ENCODE results near the gene RAB11FIP3. TPM values are rescaled to one million over a fixed set of nuclear protein-coding genes. Genes with fewer than 3 reads are reported as not detected.

Gene RAB11FIP3
- total RNA-seq, 1 experiment from 2014 or later, result 35.8 TPM

GRCh38 chr16:549544-550263, 124.3 kb downstream of the RAB11FIP3 start:
- Mint-ChIP-seq H3K36me3 (ENCODE audit: insufficient read depth, unreplicated experiment) (peaks cover 5% of the 10 kb centered on the region), H3K9me3 (ENCODE audit: unreplicated experiment) (no peaks in the 10 kb centered on the region), H3K4me1 (ENCODE audit: low read depth, unreplicated experiment) (no peaks in the 10 kb centered on the region), H3K27ac (ENCODE audit: unreplicated experiment) (no peak overlapping the region), H3K27me3 (ENCODE audit: insufficient read depth, unreplicated experiment) (no peaks in the 10 kb centered on the region), H3K4me3 (ENCODE audit: unreplicated experiment) (no peak overlapping the region)
- CTCF ChIA-PET, result no interaction called here
- POLR2A ChIA-PET, result no interaction called here
- Histone ChIP-seq H3K36me3 (ENCODE audit: control insufficient read depth, insufficient read depth, low read length) (peaks cover 2% of the 10 kb centered on the region), H3K9me3 (no peaks in the 10 kb centered on the region), H3K4me3 (ENCODE audit: low read depth, low read length) (no peak overlapping the region), H3K27me3 (replicated peaks; ENCODE audit: control insufficient read depth, insufficient read depth, low read length) (no peaks in the 10 kb centered on the region), H3K4me1 (no peaks in the 10 kb centered on the region)
- no TSS peak for BruUV-seq (replicated peaks)
- no peak for DNase-seq
- no peak for TF ChIP-seq CTCF (IDR thresholded peaks at IDR 0.05; ENCODE audit: insufficient read depth in 1 of 2, low read depth in 1 of 2, low read length in 1 of 2, severe bottlenecking in 1 of 2, unreplicated experiment in 1 of 2)
- intact Hi-C loops (cut with micrococcal nuclease; ENCODE audit: unreplicated experiment), result no loop called here

DNA sequence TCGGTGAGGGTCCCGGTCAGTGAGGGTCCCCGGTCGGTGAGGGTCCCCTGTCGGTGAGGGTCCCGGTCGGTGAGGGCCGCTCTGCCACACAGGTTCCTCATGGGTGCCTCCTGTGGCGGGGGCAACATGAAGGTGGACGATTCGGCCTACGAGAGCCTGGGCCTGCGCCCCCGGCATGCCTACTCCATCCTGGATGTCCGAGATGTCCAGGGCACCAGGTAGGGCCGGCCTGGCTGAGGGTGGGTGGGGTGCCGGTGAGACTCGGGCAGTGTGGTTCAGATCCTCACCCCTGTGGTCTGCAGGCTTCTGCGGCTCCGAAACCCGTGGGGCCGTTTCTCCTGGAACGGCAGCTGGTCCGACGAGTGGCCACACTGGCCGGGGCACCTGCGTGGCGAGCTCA, 125.8 kb downstream of the RAB11FIP3 start:
- intact Hi-C loops (cut with micrococcal nuclease; ENCODE audit: unreplicated experiment), result no loop called here
- DNase-seq, result no peak
- Mint-ChIP-seq H3K4me1 (ENCODE audit: low read depth, unreplicated experiment) (no peaks in the 10 kb centered on the region), H3K27ac (ENCODE audit: unreplicated experiment) (no peak overlapping the region), H3K36me3 (ENCODE audit: insufficient read depth, unreplicated experiment) (no peaks in the 10 kb centered on the region), H3K27me3 (ENCODE audit: insufficient read depth, unreplicated experiment) (no peaks in the 10 kb centered on the region), H3K9me3 (ENCODE audit: unreplicated experiment) (no peaks in the 10 kb centered on the region), H3K4me3 (ENCODE audit: unreplicated experiment) (no peak overlapping the region)
- CTCF ChIA-PET, result no interaction called here
- Histone ChIP-seq H3K4me1 (no peaks in the 10 kb centered on the region), H3K9me3 (no peaks in the 10 kb centered on the region), H3K4me3 (ENCODE audit: low read depth, low read length) (no peak overlapping the region), H3K27me3 (replicated peaks; ENCODE audit: control insufficient read depth, insufficient read depth, low read length) (no peaks in the 10 kb centered on the region), H3K36me3 (ENCODE audit: control insufficient read depth, insufficient read depth, low read length) (peaks cover 2% of the 10 kb centered on the region)
- no peak for TF ChIP-seq CTCF (IDR thresholded peaks at IDR 0.05; ENCODE audit: insufficient read depth in 1 of 2, low read depth in 1 of 2, low read length in 1 of 2, severe bottlenecking in 1 of 2, unreplicated experiment in 1 of 2)
- POLR2A ChIA-PET, result interaction anchor here (0.5 kb wide), 1 partner anchor 81 kb away, joined by 3 read pairs; no protein-coding TSS in a partner anchor
- no TSS peak for BruUV-seq (replicated peaks)

GRCh38 chr16:552171-552570, 126.7 kb downstream of the RAB11FIP3 start:
- ChIA-PET POLR2A (no interaction called here), CTCF (no interaction called here)
- no peaks in the 10 kb centered on the region for H3K27me3 ChIP-seq (replicated peaks; ENCODE audit: control insufficient read depth, insufficient read depth, low read length)
- H3K4me1 Mint-ChIP-seq (ENCODE audit: low read depth, unreplicated experiment), result no peaks in the 10 kb centered on the region
- H3K4me3 ChIP-seq (ENCODE audit: low read depth, low read length), result no peak overlapping the region
- no peak for DNase-seq
- peaks cover 2% of the 10 kb centered on the region for H3K36me3 ChIP-seq (ENCODE audit: control insufficient read depth, insufficient read depth, low read length)
- H3K4me3 Mint-ChIP-seq (ENCODE audit: unreplicated experiment), result no peak overlapping the region
- H3K4me1 ChIP-seq, result no peaks in the 10 kb centered on the region
- TF ChIP-seq CTCF (IDR thresholded peaks at IDR 0.05; ENCODE audit: insufficient read depth in 1 of 2, low read depth in 1 of 2, low read length in 1 of 2, severe bottlenecking in 1 of 2, unreplicated experiment in 1 of 2), result no peak
- no peak overlapping the region for H3K27ac Mint-ChIP-seq (ENCODE audit: unreplicated experiment)
- no peaks in the 10 kb centered on the region for H3K9me3 Mint-ChIP-seq (ENCODE audit: unreplicated experiment)
- no peaks in the 10 kb centered on the region for H3K36me3 Mint-ChIP-seq (ENCODE audit: insufficient read depth, unreplicated experiment)
- BruUV-seq (replicated peaks), result no TSS peak
- no peaks in the 10 kb centered on the region for H3K27me3 Mint-ChIP-seq (ENCODE audit: insufficient read depth, unreplicated experiment)
- intact Hi-C loops (cut with micrococcal nuclease; ENCODE audit: unreplicated experiment), result no loop called here
- H3K9me3 ChIP-seq, result no peaks in the 10 kb centered on the region

All from Caco-2 (cell line).